C4-2B (cell line): ENCODE results near the gene DLG4.

Source experiments
- CTCF ChIP-seq: fragments of 450-650 bp; conservative IDR thresholded peaks from 2 replicates; pipeline ENCODE4 v1.5.1; 2017; ENCODE audit warnings: mild to moderate bottlenecking
- ZFX ChIP-seq: fragments of 450-650 bp; IDR thresholded peaks from 2 replicates; pipeline ENCODE4 v1.6.1; 2017

- no peak for TF ChIP-seq CTCF
- TF ChIP-seq ZFX: no peak
These were observed 2.7 kb upstream of the DLG4 start for GRCh38 chr17:7222093-7222971.
